Stomach (tissue), 9 donors: ENCODE data around the gene RBM19. TPM values are rescaled to one million over a fixed set of nuclear protein-coding genes. Genes with fewer than 3 reads are reported as not detected.
A peak's percentile ranks its signal among the peaks of the same experiment; 100 is the strongest.

Experiments used
- DNase-seq, 2 donors: peaks; one replicate each; pipeline versions ENCODE4 v3.0.0 to v3.0.0-alpha.2; 2013 to 2019
- H3K27ac ChIP-seq, 5 donors: fragments of 200-600 bp in 4 of 5; sonication (generic) in 4 of 5; one replicate each; pipeline ENCODE4 v1.5.1; 2013 to 2019; ENCODE audit warnings: mild to moderate bottlenecking in 1 of 5, moderate library complexity in 1 of 5
- H3K27me3 ChIP-seq, 3 donors: fragments of 200-600 bp; sonication (generic); one replicate each; pipeline ENCODE4 v1.5.1; 2017 to 2019; ENCODE audit warnings: mixed run types in 1 of 3
- H3K36me3 ChIP-seq, 4 donors: fragments of 200-600 bp; sonication (generic); 1 replicate in 3 of 4; 2 replicates in 1 of 4; pipeline ENCODE4 v1.5.1; 2016 to 2019
- H3K4me1 ChIP-seq, 4 donors: fragments of 200-600 bp; sonication (generic); one replicate each; pipeline ENCODE4 v1.5.1; 2016 to 2019
- H3K4me3 ChIP-seq, 4 donors: fragments of 200-600 bp; sonication (generic) in 3 of 4; one replicate each; pipeline ENCODE4 v1.5.1; 2016 to 2019; ENCODE audit warnings: mild to moderate bottlenecking in 1 of 4
- H3K9me3 ChIP-seq, 4 donors: fragments of 200-600 bp; sonication (generic); one replicate each; pipeline ENCODE4 v1.5.1; 2016 to 2019
- EP300 ChIP-seq: sonication (generic); formaldehyde crosslinking; IDR thresholded peaks from one replicate; pipeline ENCODE4 v1.6.1; 2017; ENCODE audit warnings: antibody characterized with exemption
- POLR2A ChIP-seq, 4 donors: fragments of 450-650 bp; IDR thresholded peaks; one replicate each; pipeline ENCODE4 v1.6.1; 2016; ENCODE audit warnings: antibody characterized with exemption in 4 of 4, control low read depth in 2 of 4, mild to moderate bottlenecking in 1 of 4, moderate library complexity in 1 of 4
- POLR2AphosphoS5 ChIP-seq, 3 donors: sonication (generic); formaldehyde crosslinking; IDR thresholded peaks; one replicate each; pipeline ENCODE4 v1.6.1; 2016; ENCODE audit warnings: antibody characterized with exemption in 3 of 3
- WGBS, 5 donors: extraction: QIAGEN DNeasy Blood & Tissue Kit in 3 of 5; methylation state at CpG; one replicate each; pipeline versions ENCODE4 v1.1.5 to v1.1.7; 2013 to 2018; 5-methylcytosine and 5-hydroxymethylcytosine counted together
- intact Hi-C: fragments of 100-400 bp; cut with DNase I; formaldehyde crosslinking; loops from one replicate; pipeline ENCODE4 v1.15.1; 2023; ENCODE audit warnings: low total_unique reads
- polyA plus RNA-seq, 3 donors: library from polyadenylated mRNA; stranded (reverse); fragments of 200-250 nt; gene quantifications; one replicate each; pipeline ENCODE4 v1.2.3, GENCODE V29; 2013
- total RNA-seq, 5 donors: library from RNA; depleted of rRNA; stranded (reverse); fragments of >200 nt; gene quantifications; one replicate each; pipeline versions ENCODE4 v1.1.0 to v1.2.3, GENCODE V29; 2014 to 2016
- TF ChIP-seq, protein P1 (sequence below), 7 experiments: fragments of 450-650 bp in 4 of 7; fragments of 200-600 bp in 3 of 7; sonication (generic) in 3 of 7; IDR thresholded peaks; one replicate each; pipeline ENCODE4 v1.5.1; 2016 to 2019; ENCODE audit warnings: antibody characterized with exemption in 7 of 7, control low read depth in 2 of 7, mild to moderate bottlenecking in 1 of 7
- donor health status: healthy with polysubstance abuse.
- donor health status: Bipolar disorder and iron deficiency.
- donor health status: healthy.

The RBM19 gene
- total and polyA plus RNA-seq, 8 donors = 8.1 to 109 (median 27.3) TPM

DNA sequence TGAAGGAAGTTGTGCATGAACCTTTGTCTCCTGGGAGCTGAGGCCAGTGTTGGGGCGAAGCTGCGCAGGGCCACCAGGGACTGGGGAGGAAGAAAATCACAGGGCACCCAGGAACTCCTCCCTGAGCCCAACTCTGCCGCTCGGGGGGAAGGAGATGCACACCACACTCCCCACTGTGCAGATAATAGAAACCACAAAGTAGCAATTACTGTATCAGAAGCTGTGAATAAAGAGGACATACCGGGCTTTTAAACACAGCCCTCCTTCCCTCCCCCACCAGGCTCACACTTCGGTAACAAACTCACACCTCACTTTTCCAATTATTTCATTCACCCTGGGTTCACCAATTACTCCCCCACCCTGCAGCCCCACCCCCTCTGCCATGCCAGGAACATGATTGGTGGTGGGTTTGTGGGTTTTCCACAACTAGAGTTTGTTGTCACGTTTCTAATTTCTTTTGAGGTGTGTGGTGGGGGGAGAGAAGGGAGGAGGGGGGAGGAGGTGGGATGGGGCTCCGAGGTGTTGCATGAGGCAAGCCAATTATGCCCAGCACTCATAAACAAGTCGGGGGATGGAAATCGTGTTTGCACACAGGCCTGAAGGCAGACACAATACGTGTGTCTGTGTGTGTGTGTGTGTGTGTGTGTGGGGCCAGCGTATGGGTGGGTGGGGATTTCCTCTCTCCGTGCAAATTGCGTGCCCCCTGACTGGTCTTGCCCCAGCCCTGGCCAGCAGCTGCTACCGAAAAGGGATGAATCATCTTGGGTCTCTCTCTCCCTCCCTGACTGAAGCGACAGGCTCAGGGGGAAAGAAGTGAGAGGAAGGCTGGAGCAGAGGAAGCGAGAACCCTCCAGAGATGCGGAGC, 103.3 kb downstream of the RBM19 start:
- WGBS, 5 donors = 56 to 73% (median 64%) methylated on average over 17 to 18 of the region's 18 CpGs
- intact Hi-C loops = no loop called here
- TF ChIP-seq EP300 (no peak), POLR2AphosphoS5 (IDR thresholded peaks at IDR 0.05) (no peak), POLR2A (IDR thresholded peaks at IDR 0.05) (no peak)
- TF ChIP-seq, protein P1, sequence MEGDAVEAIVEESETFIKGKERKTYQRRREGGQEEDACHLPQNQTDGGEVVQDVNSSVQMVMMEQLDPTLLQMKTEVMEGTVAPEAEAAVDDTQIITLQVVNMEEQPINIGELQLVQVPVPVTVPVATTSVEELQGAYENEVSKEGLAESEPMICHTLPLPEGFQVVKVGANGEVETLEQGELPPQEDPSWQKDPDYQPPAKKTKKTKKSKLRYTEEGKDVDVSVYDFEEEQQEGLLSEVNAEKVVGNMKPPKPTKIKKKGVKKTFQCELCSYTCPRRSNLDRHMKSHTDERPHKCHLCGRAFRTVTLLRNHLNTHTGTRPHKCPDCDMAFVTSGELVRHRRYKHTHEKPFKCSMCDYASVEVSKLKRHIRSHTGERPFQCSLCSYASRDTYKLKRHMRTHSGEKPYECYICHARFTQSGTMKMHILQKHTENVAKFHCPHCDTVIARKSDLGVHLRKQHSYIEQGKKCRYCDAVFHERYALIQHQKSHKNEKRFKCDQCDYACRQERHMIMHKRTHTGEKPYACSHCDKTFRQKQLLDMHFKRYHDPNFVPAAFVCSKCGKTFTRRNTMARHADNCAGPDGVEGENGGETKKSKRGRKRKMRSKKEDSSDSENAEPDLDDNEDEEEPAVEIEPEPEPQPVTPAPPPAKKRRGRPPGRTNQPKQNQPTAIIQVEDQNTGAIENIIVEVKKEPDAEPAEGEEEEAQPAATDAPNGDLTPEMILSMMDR (IDR thresholded peaks at IDR 0.05) = no peak
- no peak overlapping the region for H3K4me3 ChIP-seq
- peaks cover 0 to 4% (median 0%) of the 10 kb centered on the region in 4 donors for H3K4me1 ChIP-seq
- no peaks in the 10 kb centered on the region for H3K27me3 ChIP-seq
- H3K27ac ChIP-seq = no peak overlapping the region
- H3K36me3 ChIP-seq = peaks cover 6 to 41% (median 30%) of the 10 kb centered on the region in 4 donors
- DNase-seq = peak in 1 of 2 donors; percentile 22
- no peaks in the 10 kb centered on the region for H3K9me3 ChIP-seq

DNA sequence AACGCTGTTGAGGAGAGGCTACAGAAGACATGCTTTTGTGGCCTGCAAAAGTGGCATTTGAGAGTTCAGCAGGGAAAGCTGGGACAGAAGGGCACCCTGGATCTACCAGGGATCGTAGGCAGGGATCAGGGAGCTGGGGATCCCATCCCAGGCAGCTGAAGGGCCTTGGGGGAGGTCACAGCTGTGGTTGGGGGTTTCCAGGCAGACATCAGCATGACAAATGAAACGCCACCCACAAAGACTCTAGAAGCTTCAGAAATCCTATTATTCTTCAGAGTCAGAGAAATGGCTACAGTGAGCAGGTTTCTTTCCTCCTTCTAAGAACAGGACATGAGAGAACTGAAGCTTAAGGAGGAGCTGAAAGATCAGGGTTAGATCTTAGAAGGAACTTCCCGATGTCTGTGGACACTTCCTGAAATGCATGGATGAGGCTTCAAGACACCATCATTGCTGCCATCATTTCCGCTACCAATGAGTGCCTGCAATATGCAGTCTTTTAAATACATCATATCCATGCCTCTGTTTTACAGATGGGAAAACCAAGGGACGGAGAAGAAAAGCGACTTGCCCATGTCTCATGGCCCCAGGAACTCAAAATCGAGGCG, 104.3 kb downstream of the RBM19 start:
- Histone ChIP-seq H3K4me3 (no peak overlapping the region), H3K9me3 (no peaks in the 10 kb centered on the region), H3K36me3 (peaks cover 14 to 51% (median 39%) of the 10 kb centered on the region in 4 donors), H3K27ac (no peak overlapping the region), H3K27me3 (no peaks in the 10 kb centered on the region), H3K4me1 (peaks cover 0 to 4% (median 0%) of the 10 kb centered on the region in 4 donors)
- TF ChIP-seq, protein P1 (IDR thresholded peaks at IDR 0.05) = no peak
- intact Hi-C loops = no loop called here
- DNase-seq = no peak
- WGBS, 5 donors = 86 to 91% (median 89%) methylated on average over 9 of the region's 9 CpGs

DNA sequence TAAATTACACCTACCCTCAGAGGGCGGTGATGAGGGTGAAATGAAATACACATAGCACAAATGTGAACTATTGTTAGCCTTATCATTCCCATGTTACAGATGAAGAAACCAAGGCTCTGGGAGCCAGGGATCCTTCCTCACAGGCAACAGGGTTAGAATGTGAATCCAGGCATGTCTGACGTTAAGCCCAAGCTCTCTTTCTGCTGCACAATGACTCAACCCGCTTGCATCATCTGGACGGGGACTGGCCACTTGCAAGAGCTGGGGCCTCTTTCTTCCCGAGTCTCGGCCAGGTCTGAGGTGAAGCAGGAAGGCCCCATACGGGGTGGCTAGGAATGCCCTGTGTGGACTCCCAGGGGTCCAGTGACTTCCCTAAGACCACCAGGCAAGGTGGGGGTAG, 105.2 kb downstream of the RBM19 start:
- Histone ChIP-seq H3K4me1 (peaks cover 0 to 4% (median 0%) of the 10 kb centered on the region in 4 donors), H3K27ac (no peak overlapping the region), H3K36me3 (peaks cover 14 to 60% (median 47%) of the 10 kb centered on the region in 4 donors), H3K27me3 (no peaks in the 10 kb centered on the region), H3K9me3 (no peaks in the 10 kb centered on the region), H3K4me3 (no peak overlapping the region)
- no peak for DNase-seq
- TF ChIP-seq, protein P1 (IDR thresholded peaks at IDR 0.05) = no peak
- TF ChIP-seq POLR2A (IDR thresholded peaks at IDR 0.05) (no peak), EP300 (no peak), POLR2AphosphoS5 (IDR thresholded peaks at IDR 0.05) (no peak)
- intact Hi-C loops = no loop called here
- 83 to 90% (median 88%) methylated on average over 7 of the region's 7 CpGs for WGBS, 5 donors

DNA sequence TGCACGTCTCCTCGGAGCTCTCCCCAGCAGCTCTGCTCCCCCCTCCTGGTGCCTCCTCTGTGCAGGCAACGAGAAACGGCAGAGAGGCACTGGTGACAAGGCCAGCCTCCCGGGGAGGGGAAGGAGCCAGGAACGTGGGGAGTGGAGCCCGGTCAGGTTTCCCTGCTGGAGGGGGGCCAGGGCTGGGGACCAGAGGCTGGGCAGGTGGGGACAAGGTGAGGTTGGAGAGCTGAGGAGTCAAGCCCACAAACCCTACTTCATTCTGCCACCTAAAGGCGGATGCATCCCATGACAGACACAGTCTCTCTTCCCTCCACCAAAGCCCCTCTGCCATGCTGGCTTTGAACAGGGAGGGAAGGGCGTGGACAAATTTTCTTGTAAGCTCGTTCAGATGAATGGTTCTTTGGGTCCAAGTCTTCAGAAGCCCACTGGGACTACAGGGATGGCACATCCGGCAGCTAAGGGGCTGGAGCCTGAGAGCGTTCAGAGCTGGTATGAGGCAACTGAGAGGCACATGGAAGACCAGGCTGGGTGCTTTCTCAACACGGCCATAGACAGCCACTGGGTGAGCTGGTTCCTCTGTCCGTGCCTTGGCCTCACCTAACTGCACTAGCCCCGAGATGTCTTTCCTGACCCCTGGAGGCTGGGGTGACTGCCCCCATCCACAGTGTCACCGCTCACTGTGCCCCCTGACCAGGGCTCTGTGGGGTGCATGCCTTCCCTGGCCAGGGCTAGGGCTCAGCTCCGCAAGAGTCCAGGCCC, 105.9 kb downstream of the RBM19 start:
- Histone ChIP-seq H3K36me3 (peaks cover 14 to 67% (median 53%) of the 10 kb centered on the region in 4 donors), H3K9me3 (no peaks in the 10 kb centered on the region), H3K27me3 (no peaks in the 10 kb centered on the region), H3K27ac (no peak overlapping the region), H3K4me3 (no peak overlapping the region), H3K4me1 (peaks cover 0 to 4% (median 0%) of the 10 kb centered on the region in 4 donors)
- peak in 1 of 2 donors; percentile 41 for DNase-seq
- TF ChIP-seq POLR2AphosphoS5 (IDR thresholded peaks at IDR 0.05) = no peak
- TF ChIP-seq, protein P1 (IDR thresholded peaks at IDR 0.05) = no peak
- no peak for TF ChIP-seq EP300
- no peak for TF ChIP-seq POLR2A (IDR thresholded peaks at IDR 0.05)
- WGBS, 5 donors = 80 to 86% (median 81%) methylated on average over 12 to 17 of the region's 17 CpGs
- intact Hi-C loops = no loop called here
